Effector memory CD8-positive, alpha-beta T cell (primary cell): ENCODE results near the gene EDN1.
A peak's percentile ranks its signal among the peaks of the same experiment; 100 is the strongest.

Experiments used
- ATAC-seq: fragments of 150-1000 bp; cut with Tn5 transposase; replicated peaks from 2 replicates; pipeline ENCODE4 v1.10.0; 2021; ENCODE audit warnings: mild to moderate bottlenecking, moderate library complexity
- DNase-seq, 3 experiments: peaks; one replicate each; pipeline ENCODE4 v3.0.0; 2021
- H3K27ac Mint-ChIP-seq, 2 donors: one replicate each; pipeline ENCODE4 v1.8.0; 2022; ENCODE audit warnings: mild to moderate bottlenecking in 2 of 2, mixed read lengths in 2 of 2, moderate library complexity in 2 of 2
- H3K27me3 Mint-ChIP-seq, 2 donors: one replicate each; pipeline ENCODE4 v1.8.0; 2022; ENCODE audit warnings: mixed read lengths in 2 of 2
- H3K36me3 Mint-ChIP-seq: one replicate; pipeline ENCODE4 v1.8.0; 2022; ENCODE audit warnings: mild to moderate bottlenecking, moderate library complexity, mixed read lengths; ENCODE audit not compliant: insufficient read depth
- H3K4me1 Mint-ChIP-seq, 2 donors: one replicate each; pipeline ENCODE4 v1.8.0; 2022; ENCODE audit warnings: low read depth in 2 of 2, mixed read lengths in 2 of 2
- H3K4me3 Mint-ChIP-seq, 2 donors: one replicate each; pipeline ENCODE4 v1.8.0; 2022; ENCODE audit warnings: mild to moderate bottlenecking in 2 of 2, mixed read lengths in 2 of 2, moderate library complexity in 2 of 2
- H3K9me3 Mint-ChIP-seq, 2 donors: one replicate each; pipeline ENCODE4 v1.8.0; 2022; ENCODE audit warnings: mixed read lengths in 2 of 2
- total RNA-seq, 9 experiments: gene quantifications; one replicate each; lab custom pipeline; 2026; lab: John Stamatoyannopoulos, UW

EDN1 gene
- 0 to 0.90 (median 0.73) reads per million in 9 experiments for total RNA-seq

DNA sequence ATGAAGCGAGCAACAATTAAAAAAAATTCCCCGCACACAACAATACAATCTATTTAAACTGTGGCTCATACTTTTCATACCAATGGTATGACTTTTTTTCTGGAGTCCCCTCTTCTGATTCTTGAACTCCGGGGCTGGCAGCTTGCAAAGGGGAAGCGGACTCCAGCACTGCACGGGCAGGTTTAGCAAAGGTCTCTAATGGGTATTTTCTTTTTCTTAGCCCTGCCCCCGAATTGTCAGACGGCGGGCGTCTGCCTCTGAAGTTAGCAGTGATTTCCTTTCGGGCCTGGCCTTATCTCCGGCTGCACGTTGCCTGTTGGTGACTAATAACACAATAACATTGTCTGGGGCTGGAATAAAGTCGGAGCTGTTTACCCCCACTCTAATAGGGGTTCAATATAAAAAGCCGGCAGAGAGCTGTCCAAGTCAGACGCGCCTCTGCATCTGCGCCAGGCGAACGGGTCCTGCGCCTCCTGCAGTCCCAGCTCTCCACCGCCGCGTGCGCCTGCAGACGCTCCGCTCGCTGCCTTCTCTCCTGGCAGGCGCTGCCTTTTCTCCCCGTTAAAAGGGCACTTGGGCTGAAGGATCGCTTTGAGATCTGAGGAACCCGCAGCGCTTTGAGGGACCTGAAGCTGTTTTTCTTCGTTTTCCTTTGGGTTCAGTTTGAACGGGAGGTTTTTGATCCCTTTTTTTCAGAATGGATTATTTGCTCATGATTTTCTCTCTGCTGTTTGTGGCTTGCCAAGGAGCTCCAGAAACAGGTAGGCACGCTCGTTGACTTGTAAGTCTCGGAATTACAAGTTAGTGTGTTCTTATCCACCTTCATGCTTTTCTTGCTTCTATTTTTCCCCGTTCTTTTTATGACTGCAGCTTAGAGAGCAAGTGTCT, at the start of gene EDN1:
Gene EDN1 (plus strand): TSS at position 429 of the 888 bp plus-strand sequence. CDS start 269 bp downstream, at position 698.
- Mint-ChIP-seq H3K4me1 (peaks cover 12 to 17% of the 10 kb centered on the region in 2 donors), H3K9me3 (no peaks in the 10 kb centered on the region), H3K27ac (no peak within 1 kb of the TSS), H3K27me3 (peaks cover 68 to 70% of the 10 kb centered on the region in 2 donors), H3K36me3 (no peaks in the 10 kb centered on the region), H3K4me3 (peak within 1 kb of the TSS; percentile 71 to 76)
- DNase-seq (peak; percentile 4 to 5 (median 5)), ATAC-seq (peak; percentile 75)

- H3K4me3 Mint-ChIP-seq = no peak overlapping the region
- H3K4me1 Mint-ChIP-seq = no peaks in the 10 kb centered on the region
- no peak overlapping the region for H3K27ac Mint-ChIP-seq
- H3K9me3 Mint-ChIP-seq = no peaks in the 10 kb centered on the region
- H3K27me3 Mint-ChIP-seq = peaks cover 22 to 24% of the 10 kb centered on the region in 2 donors
- no peaks in the 10 kb centered on the region for H3K36me3 Mint-ChIP-seq
- no peak for ATAC-seq
- DNase-seq = no peak
Measured at GRCh38 chr6:12241493-12242175, 48.5 kb upstream of the EDN1 start.

GRCh38 chr6:12243169-12243568, 47.0 kb upstream of the EDN1 start:
- peaks cover 32 to 33% of the 10 kb centered on the region in 2 donors for H3K27me3 Mint-ChIP-seq
- no peak overlapping the region for H3K27ac Mint-ChIP-seq
- ATAC-seq = no peak

DNA sequence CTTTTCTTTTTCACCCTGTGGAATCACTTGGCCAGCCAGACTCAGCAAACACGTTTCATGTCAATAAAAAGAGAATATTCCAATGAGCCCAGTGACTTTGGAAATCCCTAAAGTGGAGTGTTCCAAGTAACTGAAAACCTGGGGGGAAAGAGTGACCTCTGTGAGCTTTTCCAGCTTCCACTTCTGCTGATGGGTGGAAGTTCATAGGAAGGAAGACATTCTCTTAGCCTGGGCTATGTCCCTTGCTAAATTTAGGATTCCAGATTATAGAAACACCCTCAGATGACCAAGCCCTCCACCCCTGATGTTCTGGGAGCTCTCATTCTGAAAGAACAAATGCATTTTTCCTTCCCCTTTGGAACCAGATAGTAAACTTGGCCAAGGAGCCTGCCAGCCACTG, 44.8 kb upstream of the EDN1 start:
- H3K36me3 Mint-ChIP-seq = no peaks in the 10 kb centered on the region
- no peak for DNase-seq
- H3K4me3 Mint-ChIP-seq = no peak overlapping the region
- no peak overlapping the region for H3K27ac Mint-ChIP-seq
- H3K9me3 Mint-ChIP-seq = no peaks in the 10 kb centered on the region
- ATAC-seq = no peak
- no peaks in the 10 kb centered on the region for H3K4me1 Mint-ChIP-seq
- peaks cover 45 to 48% of the 10 kb centered on the region in 2 donors for H3K27me3 Mint-ChIP-seq

More at GRCh38 chr6:12243169-12243568, 47.0 kb upstream of the EDN1 start:
- DNase-seq = no peak
- Mint-ChIP-seq H3K4me1 (no peaks in the 10 kb centered on the region), H3K36me3 (no peaks in the 10 kb centered on the region), H3K9me3 (no peaks in the 10 kb centered on the region), H3K4me3 (no peak overlapping the region)

- no peak for ATAC-seq
- Mint-ChIP-seq H3K4me3 (no peak overlapping the region), H3K9me3 (no peaks in the 10 kb centered on the region), H3K36me3 (no peaks in the 10 kb centered on the region), H3K27ac (no peak overlapping the region), H3K27me3 (peaks cover 38 to 47% of the 10 kb centered on the region in 2 donors), H3K4me1 (no peaks in the 10 kb centered on the region)
- no peak for DNase-seq
Measured at GRCh38 chr6:12245763-12246718, 44.1 kb upstream of the EDN1 start.

- Mint-ChIP-seq H3K36me3 (no peaks in the 10 kb centered on the region), H3K27ac (no peak overlapping the region), H3K4me3 (no peak overlapping the region), H3K9me3 (no peaks in the 10 kb centered on the region), H3K27me3 (peaks cover 35 to 45% of the 10 kb centered on the region in 2 donors), H3K4me1 (no peaks in the 10 kb centered on the region)
- ATAC-seq (no peak), DNase-seq (no peak)
Measured at GRCh38 chr6:12246900-12247299, 43.3 kb upstream of the EDN1 start.

DNA sequence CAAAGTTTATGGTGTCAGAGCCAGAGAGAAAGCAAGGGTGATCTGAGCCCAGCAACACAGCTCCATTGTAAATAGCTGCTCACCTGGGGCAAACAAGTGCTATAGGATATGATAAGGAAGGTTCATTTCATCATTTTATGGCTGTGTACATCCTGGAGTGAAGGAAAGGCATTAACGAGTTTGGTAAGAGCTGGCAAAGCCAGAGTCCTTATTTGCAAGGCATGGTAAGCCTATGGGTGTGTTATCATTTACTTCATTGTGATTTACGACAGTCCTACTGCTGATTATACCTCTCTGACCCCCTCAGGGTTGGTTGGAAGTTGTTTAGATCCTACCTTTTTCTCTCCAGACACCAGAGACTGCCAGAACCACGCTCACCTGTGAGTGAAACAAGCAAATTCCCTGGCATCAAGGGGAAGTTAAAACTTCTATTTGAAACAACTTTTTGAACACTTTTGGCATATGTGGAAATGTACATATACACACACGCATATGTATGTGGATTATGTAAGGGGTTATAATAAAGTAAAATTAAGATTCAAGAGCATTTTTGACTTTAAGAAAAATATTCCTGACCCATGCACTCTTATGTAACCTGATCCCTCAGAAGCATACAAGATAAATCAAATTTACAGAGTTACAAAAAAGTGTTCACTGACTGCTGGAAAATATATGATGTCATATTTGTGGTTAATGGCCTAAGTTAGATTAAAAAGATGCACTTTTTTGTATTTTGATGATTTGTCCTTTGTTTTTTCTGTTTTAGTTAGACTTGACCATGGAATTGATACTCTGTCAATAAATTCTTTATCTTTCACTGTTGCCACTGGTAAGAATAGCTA, 40.4 kb upstream of the EDN1 start:
- Mint-ChIP-seq H3K27ac (no peak overlapping the region), H3K9me3 (no peaks in the 10 kb centered on the region), H3K36me3 (no peaks in the 10 kb centered on the region), H3K4me3 (no peak overlapping the region), H3K27me3 (peaks cover 42 to 63% of the 10 kb centered on the region in 2 donors), H3K4me1 (no peaks in the 10 kb centered on the region)
- DNase-seq (no peak), ATAC-seq (no peak)

DNA sequence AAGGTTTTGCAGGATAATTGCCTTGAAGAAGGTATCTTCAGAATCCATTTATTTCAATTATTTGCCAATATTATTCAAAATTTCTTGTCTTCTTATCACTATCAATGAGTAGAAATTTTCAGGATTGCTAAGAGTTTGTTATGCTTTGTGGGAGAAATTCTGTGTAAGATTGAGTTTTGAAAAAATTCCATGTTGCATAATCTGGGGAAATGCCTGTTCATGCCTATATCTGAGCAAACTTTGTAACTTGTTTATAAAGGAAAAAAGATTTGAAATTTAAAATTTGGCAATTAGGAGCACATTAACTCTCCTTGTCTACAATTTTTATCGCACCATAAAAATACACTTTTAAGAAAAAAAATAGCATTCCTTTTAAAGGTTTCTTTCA, 39.8 kb upstream of the EDN1 start:
- no peak overlapping the region for H3K4me3 Mint-ChIP-seq
- peaks cover 39 to 67% of the 10 kb centered on the region in 2 donors for H3K27me3 Mint-ChIP-seq
- no peaks in the 10 kb centered on the region for H3K36me3 Mint-ChIP-seq
- no peaks in the 10 kb centered on the region for H3K9me3 Mint-ChIP-seq
- ATAC-seq (no peak), DNase-seq (no peak)
- H3K4me1 Mint-ChIP-seq = no peaks in the 10 kb centered on the region
- H3K27ac Mint-ChIP-seq = no peak overlapping the region

DNA sequence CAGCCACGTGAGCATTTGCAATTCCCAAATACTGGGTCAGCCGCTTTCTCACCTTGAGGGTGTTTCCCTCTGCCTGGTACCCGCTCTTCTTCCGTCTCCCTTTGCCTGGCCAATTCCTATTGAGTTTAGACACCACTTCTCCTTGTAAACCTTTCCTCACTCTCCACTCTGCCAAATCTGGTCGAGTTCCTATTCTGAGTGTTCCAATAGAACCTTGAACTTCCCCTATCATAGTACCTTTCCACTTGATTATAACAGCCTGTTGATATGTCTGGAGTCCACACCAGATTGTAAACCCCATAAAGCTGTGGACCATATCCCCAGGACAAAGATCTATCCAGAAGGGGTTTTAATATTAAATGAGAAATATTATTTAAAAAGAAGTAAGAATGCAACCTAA, 36.0 kb upstream of the EDN1 start:
- Mint-ChIP-seq H3K27ac (no peak overlapping the region), H3K4me1 (no peaks in the 10 kb centered on the region), H3K36me3 (no peaks in the 10 kb centered on the region), H3K4me3 (no peak overlapping the region), H3K27me3 (peaks cover 9 to 43% of the 10 kb centered on the region in 2 donors), H3K9me3 (no peaks in the 10 kb centered on the region)
- ATAC-seq = no peak
- DNase-seq = no peak

DNA sequence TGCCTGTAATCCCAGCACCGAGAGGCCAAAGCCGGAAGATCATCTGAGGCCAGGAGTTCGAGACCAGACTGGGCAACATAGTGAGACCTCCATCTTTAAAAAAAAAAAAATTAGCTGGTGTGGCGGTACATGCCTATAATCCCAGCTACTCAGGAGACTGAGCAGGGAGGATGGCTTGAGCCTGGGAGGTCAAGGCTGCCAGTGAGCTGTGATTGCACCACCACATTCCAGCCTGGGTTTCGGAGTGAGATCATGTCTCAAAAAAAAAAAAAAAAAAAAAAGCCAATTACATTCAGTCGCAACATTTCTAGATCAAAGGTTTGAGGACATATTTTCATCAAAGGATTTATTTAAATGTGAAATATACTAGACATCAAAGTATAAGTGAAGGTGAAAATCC, 32.0 kb upstream of the EDN1 start:
- Mint-ChIP-seq H3K27ac (no peak overlapping the region), H3K36me3 (no peaks in the 10 kb centered on the region), H3K4me3 (no peak overlapping the region), H3K4me1 (no peaks in the 10 kb centered on the region), H3K27me3 (peaks cover 6 to 41% of the 10 kb centered on the region in 2 donors), H3K9me3 (no peaks in the 10 kb centered on the region)
- DNase-seq = no peak
- no peak for ATAC-seq

DNA sequence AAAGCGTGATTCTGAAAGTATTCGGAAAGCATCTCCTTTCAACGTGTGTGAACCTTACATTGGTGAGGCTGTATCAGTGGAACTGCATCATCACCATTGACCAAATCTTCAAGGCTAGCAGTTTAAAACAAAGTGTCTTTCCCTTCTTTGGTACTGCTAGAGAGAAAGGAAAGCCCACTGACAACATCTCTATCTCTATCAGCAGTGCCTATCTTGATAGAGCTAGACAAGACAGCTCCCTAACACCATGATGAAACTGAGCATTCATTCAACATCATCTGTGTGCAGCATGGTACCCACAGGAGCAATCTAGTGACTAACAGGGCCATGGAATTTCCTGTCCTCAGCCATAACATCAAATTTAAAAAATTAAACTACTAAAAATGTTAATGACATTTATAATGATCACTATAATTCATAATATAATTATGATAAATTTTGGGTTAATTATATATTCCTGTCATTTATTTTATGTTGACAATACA, 31.5 kb upstream of the EDN1 start:
- Mint-ChIP-seq H3K36me3 (no peaks in the 10 kb centered on the region), H3K27ac (no peak overlapping the region), H3K4me1 (no peaks in the 10 kb centered on the region), H3K27me3 (peaks cover 6 to 39% of the 10 kb centered on the region in 2 donors), H3K9me3 (no peaks in the 10 kb centered on the region), H3K4me3 (no peak overlapping the region)
- ATAC-seq (no peak), DNase-seq (no peak)

- Mint-ChIP-seq H3K36me3 (no peaks in the 10 kb centered on the region), H3K9me3 (no peaks in the 10 kb centered on the region), H3K27me3 (peaks cover 0 to 24% of the 10 kb centered on the region in 2 donors), H3K4me3 (no peak overlapping the region), H3K4me1 (no peaks in the 10 kb centered on the region), H3K27ac (no peak overlapping the region)
- DNase-seq = no peak
- ATAC-seq = no peak
Measured at GRCh38 chr6:12260458-12261093, 29.6 kb upstream of the EDN1 start.
